RWPE2 (cell line): ENCODE measurements around the gene LRFN2.

Experiments
- ATAC-seq: fragments of 200-7000 bp; cut with Tn5 transposase; 3 replicates; pipeline ENCODE4 v1.9.1; 2021; ENCODE audit warnings: low read depth
- DNase-seq: peaks from one replicate; pipeline ENCODE4 v3.0.0-alpha.2; 2020; ENCODE audit warnings: low spot score
- H3K27ac ChIP-seq: fragments of 450-650 bp; 2 replicates; pipeline ENCODE4 v1.5.1; 2017; ENCODE audit warnings: mild to moderate bottlenecking; ENCODE audit not compliant: poor library complexity, severe bottlenecking
- H3K27me3 ChIP-seq: fragments of 250-450 bp; sonication (Bioruptor Pico); 2 replicates; pipeline ENCODE4 v1.5.1; 2021; ENCODE audit warnings: mild to moderate bottlenecking, moderate library complexity; ENCODE audit not compliant: insufficient read depth, poor library complexity, severe bottlenecking
- H3K36me3 ChIP-seq: fragments of 250-450 bp; sonication (Bioruptor Pico); 2 replicates; pipeline ENCODE4 v1.5.1; 2020; ENCODE audit warnings: low read depth, mild to moderate bottlenecking, moderate library complexity
- H3K4me1 ChIP-seq: fragments of 250-450 bp; sonication (Bioruptor Pico); 2 replicates; pipeline ENCODE4 v1.5.1; 2021; ENCODE audit warnings: mild to moderate bottlenecking, moderate library complexity; ENCODE audit not compliant: insufficient read depth, poor library complexity, severe bottlenecking
- H3K4me3 ChIP-seq: fragments of 250-450 bp; sonication (Bioruptor Pico); 2 replicates; pipeline ENCODE4 v1.5.1; 2021; ENCODE audit warnings: mild to moderate bottlenecking, moderate library complexity; ENCODE audit not compliant: severe bottlenecking
- H3K9me3 ChIP-seq: fragments of 250-450 bp; sonication (Bioruptor Pico); 2 replicates; pipeline ENCODE4 v1.5.1; 2021; ENCODE audit warnings: mild to moderate bottlenecking, moderate library complexity; ENCODE audit not compliant: severe bottlenecking
- CTCF ChIP-seq: fragments of 450-650 bp; IDR thresholded peaks from one replicate; pipeline ENCODE4 v1.5.1; 2017; ENCODE audit warnings: mild to moderate bottlenecking, moderate library complexity; ENCODE audit not compliant: poor library complexity, severe bottlenecking

LRFN2 gene

DNA sequence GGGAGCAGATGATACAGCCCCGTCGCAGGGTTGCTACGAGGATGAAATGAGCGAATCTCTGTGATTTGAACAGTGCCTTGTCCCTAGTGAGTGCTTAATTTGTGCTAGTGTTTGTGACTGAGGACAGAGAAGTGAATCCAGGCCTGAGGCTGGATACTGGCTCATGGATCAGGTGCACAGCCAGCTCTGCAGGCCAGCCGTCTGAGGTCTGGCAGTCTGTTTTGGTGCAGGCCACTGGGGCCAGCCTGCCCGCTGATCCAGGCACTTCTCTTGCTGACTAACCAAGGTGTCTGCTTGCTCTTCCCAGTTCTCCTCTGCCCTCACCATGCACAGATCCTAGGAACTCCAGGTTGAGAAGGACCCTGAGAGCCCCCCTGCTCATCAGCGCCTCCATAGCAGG is 181.0 kb downstream of the LRFN2 start:
- no peak for ATAC-seq
- no peak overlapping the region for H3K4me3 ChIP-seq
- H3K27ac ChIP-seq, result no peak overlapping the region
- TF ChIP-seq CTCF, result no peak
- H3K27me3 ChIP-seq, result no peaks in the 10 kb centered on the region
- no peaks in the 10 kb centered on the region for H3K36me3 ChIP-seq
- no peak for DNase-seq
- no peaks in the 10 kb centered on the region for H3K4me1 ChIP-seq
- H3K9me3 ChIP-seq, result no peaks in the 10 kb centered on the region

DNA sequence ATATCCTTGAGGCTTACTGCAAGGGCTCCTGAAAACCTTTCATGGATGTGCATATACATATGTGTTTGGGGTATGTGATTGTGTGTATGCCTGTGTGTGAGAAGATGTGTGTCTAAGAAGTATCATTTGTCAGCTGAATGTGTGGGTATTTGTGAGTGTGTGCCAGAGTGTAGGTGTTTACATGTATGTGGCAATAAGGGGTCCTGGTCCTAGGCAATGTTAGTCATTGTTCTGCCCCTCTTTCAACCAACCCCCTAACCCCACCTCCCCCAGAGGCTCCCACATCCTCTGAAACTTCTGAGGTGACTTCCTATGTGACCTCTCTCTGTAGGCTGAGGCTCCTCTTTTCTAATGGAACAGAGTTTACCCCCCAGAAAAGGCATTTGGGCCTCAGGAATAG is 186.4 kb downstream of the LRFN2 start:
- ATAC-seq, result no peak
- no peak for TF ChIP-seq CTCF

DNA sequence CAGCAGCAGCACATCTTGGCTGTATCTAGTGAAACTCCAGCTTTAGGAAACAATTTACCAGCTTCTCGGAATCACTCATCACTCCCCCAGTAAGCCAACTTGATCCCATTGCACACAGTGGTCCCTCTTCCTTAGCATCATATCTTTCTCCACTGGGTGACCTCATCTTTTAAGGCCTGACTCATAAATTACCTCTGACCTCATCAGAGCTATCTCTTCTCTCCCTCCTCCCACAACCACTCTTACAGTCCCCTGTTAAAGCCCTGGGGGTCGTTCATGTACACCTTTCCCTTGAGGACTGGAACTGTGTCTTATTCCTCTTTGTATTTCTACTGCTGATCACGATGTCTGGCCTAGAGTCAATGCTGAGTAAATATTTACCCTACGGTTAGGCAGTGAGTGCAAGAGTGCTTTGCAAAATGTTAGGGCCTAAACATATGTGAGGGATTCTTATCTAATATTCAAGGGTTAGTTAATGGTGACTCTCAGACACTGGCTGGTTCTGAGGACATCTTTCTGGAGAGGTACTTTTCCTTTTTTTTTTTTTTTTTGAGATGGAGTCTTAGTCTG is 187.2 kb downstream of the LRFN2 start:
- H3K27ac ChIP-seq, result no peak overlapping the region
- no peaks in the 10 kb centered on the region for H3K36me3 ChIP-seq
- no peak for TF ChIP-seq CTCF
- H3K4me3 ChIP-seq, result no peak overlapping the region
- H3K27me3 ChIP-seq, result no peaks in the 10 kb centered on the region
- ATAC-seq (no peak), DNase-seq (no peak)
- no peaks in the 10 kb centered on the region for H3K9me3 ChIP-seq
- H3K4me1 ChIP-seq, result no peaks in the 10 kb centered on the region

More for the DNA sequence above, 186.4 kb downstream of the LRFN2 start:
- H3K4me1 ChIP-seq, result no peaks in the 10 kb centered on the region
- no peak overlapping the region for H3K4me3 ChIP-seq
- H3K36me3 ChIP-seq, result no peaks in the 10 kb centered on the region
- DNase-seq, result no peak
- H3K9me3 ChIP-seq, result no peaks in the 10 kb centered on the region
- no peaks in the 10 kb centered on the region for H3K27me3 ChIP-seq
- H3K27ac ChIP-seq, result no peak overlapping the region

DNA sequence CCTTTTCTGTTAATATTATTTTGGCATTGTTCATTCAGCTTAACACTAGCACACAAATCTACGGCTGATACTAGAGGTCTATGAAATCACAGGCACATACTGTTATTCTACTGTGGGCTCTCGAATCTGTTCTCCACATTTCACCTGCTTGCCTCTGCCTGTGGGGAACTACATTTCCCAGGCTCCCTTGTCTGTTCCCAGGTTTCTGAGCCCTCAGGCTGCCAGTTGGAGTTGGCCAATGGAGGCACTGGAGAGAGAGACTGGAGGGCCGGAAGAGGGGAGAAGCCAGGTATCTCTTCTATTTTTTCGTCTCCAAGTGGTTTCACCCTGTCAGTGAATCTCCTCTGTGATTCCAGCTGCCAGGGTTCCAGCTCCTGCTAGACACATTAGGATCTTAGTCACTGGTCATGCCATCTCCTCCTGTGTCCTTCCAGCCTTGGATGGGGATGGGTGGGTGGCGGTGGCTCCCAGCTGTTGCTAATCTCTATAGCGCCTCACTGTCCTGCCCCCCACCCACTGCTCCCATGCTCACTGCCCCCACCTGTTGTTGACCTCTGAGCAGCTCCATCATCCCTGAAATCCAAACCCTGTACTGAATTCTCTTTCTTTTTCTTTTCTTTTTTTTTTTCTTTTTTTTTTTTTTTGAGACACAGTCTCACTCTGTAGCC is 188.2 kb downstream of the LRFN2 start:
- TF ChIP-seq CTCF, result no peak
- Histone ChIP-seq H3K27ac (no peak overlapping the region), H3K4me1 (no peaks in the 10 kb centered on the region), H3K36me3 (no peaks in the 10 kb centered on the region), H3K27me3 (no peaks in the 10 kb centered on the region), H3K9me3 (no peaks in the 10 kb centered on the region), H3K4me3 (no peak overlapping the region)
- ATAC-seq (no peak), DNase-seq (no peak)

DNA sequence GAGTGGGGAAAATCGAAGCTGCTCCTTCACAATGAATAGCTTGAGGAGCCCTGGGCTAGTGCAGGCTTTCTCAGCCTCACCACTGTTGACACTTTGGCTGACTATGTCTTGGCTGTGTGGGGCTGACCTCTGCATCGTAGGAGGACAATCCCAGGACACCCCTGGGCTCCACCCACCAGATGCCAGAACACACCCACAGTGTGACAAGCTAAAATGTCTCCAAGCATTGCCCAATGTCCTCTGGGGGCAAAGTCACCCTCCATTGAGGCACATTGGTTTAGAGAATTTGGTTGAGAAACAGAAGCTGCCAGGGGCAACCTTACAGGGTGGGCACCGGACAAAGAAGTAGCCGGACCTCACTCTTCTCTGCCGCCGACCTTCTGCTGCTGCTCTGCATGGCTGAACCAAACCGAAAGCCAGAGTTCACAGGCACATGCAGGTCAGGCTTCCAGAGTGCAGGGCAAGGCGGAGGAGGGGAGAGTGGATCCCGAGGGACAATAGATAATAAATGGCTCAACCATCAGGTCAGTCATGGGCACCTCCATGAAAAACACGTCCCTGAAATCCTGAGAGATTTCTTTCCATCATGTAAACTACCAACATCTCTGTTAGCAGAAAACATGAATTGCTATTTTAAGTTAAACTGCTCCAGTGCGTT is 189.0 kb downstream of the LRFN2 start:
- Histone ChIP-seq H3K4me3 (no peak overlapping the region), H3K9me3 (no peaks in the 10 kb centered on the region), H3K4me1 (no peaks in the 10 kb centered on the region), H3K27me3 (no peaks in the 10 kb centered on the region), H3K27ac (no peak overlapping the region), H3K36me3 (no peaks in the 10 kb centered on the region)
- DNase-seq (no peak), ATAC-seq (no peak)
- no peak for TF ChIP-seq CTCF
